ENCODE results near the gene MGMT.

The MGMT gene

GRCh38 chr10:129766611-129767550 is 299.8 kb downstream of the MGMT start:
- no peak for DNase-seq

DNA sequence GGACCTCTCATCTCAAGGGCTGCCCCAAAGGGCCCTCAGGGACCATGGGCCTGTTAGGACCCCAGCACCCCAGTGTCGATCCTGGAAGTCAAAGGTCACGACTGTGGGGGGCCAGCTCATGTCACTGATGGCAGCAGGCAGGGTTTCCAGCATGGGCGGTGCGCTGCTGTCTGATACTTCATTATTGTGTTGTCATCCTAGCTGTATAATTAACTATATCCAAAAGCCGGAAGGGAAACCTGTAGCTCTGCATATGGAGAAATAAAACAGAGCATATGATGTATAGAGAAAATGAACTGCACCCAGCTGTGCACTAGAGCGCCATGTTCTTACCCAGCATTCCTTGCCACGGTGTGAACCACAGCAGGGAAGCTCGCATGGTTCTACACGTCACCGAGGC is 300.7 kb downstream of the MGMT start:
- no peak for DNase-seq

DNA sequence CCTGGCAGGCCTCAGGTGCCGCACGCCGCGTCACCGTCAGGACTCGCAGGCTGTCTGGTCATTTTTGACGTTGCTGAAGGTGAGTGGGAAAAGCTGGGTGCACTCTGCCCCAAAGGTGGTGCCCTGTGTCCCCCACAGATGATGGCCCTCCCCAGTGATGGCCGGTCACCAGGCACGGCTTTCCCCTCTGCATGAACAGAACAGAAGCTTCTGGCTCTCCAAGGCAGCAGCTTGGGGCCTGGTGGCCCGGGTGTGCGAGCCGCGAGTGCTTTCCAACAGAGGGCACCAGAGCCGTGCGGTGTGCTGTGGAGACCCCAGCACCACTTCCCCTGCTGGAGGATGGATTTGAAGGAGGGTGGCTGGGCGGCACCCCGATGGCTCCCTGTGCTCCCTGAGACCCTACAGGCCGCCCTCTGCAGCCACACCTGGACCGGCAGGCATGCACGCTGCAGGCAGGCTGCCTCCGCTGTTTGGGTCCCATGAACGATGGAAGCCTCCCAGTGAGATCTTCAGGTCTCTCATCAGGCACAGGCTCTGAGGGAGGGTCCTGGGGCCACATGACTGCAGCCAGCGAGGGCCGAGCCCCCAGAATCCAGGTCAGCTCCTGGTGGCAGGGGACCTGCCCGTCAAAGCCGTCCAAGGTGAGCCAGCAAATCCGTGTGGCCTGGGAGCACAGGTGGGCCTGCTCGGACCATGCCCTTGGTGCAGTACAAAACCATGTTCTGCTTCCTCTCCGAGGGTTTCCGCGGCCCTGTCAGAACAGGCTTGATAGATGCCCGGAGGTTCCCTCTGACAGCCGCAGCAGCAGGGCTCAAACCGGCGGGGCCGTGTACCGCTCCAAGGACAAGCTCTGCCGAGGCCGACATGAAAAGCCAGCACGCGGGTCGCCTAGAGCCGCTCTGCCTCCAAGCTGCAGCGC is 301.7 kb downstream of the MGMT start:
- DNase-seq: no peak

GRCh38 chr10:129769381-129770116 is 302.5 kb downstream of the MGMT start:
- no peak for DNase-seq

GRCh38 chr10:129770286-129770685 is 303.2 kb downstream of the MGMT start:
- no peak for DNase-seq

DNA sequence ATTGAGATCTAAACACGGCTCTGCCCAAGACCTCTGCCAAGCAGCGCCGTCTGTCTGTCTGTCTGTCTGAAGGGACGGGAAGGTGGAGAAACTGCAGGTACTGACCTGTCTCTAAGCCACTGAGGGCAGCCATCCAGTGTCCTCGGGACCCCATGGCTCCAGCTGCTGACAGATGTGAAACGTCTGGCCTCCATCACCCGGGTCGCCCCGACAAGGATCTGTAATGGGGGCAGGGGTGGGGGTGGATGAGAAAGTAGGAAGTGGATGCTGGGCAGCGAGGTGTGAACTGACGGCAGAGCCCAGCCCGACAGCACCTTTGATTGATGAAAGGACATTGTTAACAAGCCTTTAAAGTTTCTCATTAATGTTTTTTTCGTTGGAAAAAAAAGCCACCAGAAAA is 304.0 kb downstream of the MGMT start:
- no peak for DNase-seq

- DNase-seq: no peak
Measured at GRCh38 chr10:129771576-129771975, 304.5 kb downstream of the MGMT start.

GRCh38 chr10:129771991-129772431 is 305.0 kb downstream of the MGMT start:
- DNase-seq: no peak

- no peak for DNase-seq
Measured at GRCh38 chr10:129772468-129773358, 305.7 kb downstream of the MGMT start.

GRCh38 chr10:129773359-129773990 is 306.4 kb downstream of the MGMT start:
- no peak for DNase-seq

GRCh38 chr10:129774082-129774735 is 307.2 kb downstream of the MGMT start:
- no peak for DNase-seq

DNA sequence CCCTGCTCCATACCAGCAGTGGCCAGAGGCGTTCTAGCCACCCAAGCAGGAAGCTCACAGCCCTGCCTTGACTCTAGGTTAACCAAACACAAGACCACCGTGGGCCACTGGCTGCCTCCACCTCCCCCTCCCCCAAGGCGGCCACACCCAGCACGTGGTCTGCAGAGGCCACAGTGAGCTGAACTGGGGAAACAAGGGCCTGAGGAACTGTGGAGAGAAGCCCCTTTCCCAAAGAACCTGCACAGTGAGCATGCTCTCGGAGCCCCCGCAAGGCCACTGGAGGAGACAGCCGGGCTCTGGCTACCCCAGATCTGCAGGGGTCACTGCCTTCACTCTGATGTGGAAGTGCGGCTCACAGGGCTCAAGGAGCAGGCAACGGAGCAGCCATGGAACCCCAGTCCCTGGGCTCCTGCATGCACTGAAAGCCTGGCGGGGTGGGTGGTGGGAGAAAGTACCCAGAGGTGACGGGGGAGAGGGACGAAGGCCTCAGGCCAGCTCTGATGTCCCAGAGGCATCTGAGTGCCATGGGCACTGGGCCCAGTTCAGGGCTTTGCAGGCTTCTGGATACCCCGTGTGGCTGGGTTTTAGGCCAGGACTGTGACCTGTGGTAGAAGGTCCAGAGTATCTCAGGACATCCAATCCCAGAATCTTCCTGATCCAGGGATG is 307.8 kb downstream of the MGMT start:
- no peak for DNase-seq

DNA sequence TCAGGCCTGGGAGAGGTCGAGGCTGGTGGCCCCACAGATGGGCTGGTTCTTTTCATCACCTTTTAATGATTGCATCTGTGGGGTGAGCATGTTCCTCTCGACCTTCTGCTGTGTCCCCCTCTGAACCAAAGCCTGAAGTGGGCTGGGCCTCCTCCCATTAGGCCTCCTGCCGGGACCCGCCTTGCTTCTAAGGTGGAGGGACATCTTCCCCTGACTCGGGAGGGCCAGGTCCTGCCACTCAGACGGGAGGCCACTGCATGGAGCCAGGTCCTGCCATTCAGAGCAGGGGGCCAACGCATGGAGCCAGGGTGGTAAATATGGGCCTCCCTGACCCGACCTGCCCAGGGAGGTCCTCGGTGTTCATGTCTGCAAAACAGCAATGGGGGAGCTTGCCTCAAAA is 308.6 kb downstream of the MGMT start:
- DNase-seq: no peak

GRCh38 chr10:129777687-129778086 is 310.6 kb downstream of the MGMT start:
- DNase-seq: no peak

- no peak for DNase-seq
Measured at GRCh38 chr10:129778571-129778970, 311.5 kb downstream of the MGMT start.

DNA sequence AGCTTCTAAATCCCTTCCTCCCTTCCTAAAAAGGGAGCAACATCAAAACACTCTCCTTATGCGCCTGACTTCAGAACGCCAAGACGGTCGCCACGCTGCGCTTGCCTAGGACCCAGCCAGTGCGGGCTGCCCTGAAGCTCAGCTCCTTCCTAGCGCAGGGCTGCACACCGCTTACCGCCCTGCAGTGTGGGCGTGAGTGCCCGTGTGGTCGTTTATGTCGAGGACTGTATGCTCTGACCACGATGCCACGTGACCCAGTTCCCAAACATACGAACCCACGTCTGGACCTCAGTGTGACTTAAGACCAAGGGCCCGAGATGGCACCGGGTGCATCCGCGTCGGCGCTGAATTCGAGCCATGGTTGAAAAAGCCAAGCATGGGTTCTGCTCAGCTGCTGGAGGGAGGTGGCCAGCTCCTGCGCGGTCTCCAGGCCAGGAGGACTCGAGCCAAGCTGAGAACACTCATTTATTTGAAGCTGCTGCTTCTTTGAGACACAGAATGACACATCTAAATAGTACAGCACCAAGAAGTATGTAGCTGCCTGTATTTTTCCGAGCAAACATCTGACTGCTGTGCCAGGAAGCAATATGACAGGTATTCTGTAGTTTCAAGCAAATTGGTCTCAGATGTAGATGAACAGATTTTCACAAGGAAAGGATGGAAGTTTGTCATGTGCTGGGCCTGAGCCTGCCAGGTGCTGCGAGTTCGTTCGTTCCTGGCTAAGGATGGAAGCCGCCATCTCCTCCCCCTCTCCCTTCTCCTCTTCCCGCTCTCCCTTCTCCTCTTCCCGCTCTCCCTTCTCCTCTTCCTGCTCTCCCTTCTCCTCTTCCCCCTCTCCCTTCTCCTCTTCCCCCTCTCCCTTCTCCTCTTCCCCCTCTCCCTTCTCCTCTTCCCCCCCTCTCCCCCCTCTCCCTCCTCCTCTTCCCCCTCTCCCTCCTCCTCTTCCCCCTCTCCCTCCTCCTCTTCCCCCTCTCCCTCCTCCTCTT is 312.4 kb downstream of the MGMT start:
- no peak for DNase-seq

DNA sequence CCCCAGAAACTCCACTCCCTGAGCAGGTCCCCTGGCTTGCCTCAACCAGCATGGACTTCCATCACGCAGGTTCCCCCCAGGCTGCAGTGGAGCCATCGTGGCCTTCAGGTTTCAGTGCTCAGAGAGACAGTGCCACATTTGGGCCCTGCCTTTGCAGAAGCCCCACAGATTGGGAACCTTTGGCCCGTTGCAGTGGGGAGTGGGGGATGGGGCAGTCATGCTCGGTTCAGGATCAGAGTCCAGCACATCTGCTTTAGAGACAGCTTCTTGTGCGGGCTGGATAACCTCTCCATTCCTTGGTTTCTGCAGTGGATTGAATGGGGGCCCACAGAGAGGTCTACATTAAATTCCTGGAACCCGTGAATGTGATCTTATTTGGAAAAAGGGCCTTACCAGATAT is 313.2 kb downstream of the MGMT start:
- no peak for DNase-seq

DNA sequence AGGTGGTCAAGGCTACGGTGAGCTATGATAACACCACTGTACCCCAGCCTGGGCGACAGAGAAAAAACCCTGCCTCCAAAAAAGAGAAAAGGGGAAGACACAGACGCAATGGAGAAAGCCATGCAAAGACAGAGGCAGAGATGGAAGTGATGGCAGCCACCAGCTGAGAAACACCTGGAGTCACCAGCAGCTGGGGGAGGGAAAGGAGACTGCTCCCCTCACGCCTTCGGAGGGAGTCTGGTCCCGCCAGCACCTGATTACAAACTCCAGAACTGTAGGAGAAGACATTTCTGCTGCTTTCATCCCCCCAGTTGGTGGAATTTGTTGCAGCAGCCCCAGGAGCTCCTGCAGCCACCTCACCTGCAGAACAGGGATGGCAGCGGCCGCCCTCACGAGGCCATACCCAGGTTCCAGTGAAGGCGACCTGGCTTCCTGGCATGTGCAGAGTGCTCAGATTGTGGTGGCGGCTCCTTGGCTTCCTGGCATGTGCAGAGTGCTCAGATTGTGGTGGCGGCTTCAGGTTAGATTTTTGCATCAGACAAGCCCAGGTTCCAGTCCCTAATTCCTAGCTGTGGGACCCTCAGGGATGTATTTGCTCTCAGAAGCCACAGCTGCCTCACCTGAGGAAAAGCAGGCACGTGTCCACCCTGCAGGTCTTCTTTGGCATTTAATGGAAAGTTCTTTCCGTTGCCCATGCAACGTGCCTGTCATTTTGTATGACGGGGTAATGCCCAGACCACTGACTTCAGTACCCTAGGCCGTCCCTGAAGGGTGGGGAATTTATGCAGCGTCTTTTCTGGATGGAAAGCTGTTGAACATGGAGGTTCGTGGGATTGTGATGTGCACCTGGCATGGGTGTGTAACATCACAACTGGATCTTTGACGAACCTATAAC is 314.1 kb downstream of the MGMT start:
- DNase-seq: no peak

Measured in NCI-H1048 (cell line).